Tibial artery (tissue), 4 donors: ENCODE data around the gene EXOC6B.
A peak's percentile ranks its signal among the peaks of the same experiment; 100 is the strongest.

Experiments
- DNase-seq, 2 donors: peaks; one replicate each; pipeline ENCODE4 v3.0.0-alpha.2; 2019
- H3K27ac ChIP-seq, 2 donors: fragments of 200-600 bp; sonication (generic) in 1 of 2; 1 replicate in 1 of 2; 2 replicates in 1 of 2; pipeline ENCODE4 v1.5.1; 2018 to 2019; ENCODE audit warnings: mild to moderate bottlenecking in 1 of 2
- H3K27me3 ChIP-seq, 2 donors: fragments of 200-600 bp; sonication (generic) in 1 of 2; one replicate each; pipeline versions ENCODE4 v1.5.1 to v1.6.0; 2016 to 2019
- H3K36me3 ChIP-seq, 3 donors: fragments of 200-600 bp; sonication (generic) in 2 of 3; one replicate each; pipeline ENCODE4 v1.5.1; 2016 to 2019; ENCODE audit warnings: mild to moderate bottlenecking in 2 of 3
- H3K4me1 ChIP-seq, 4 donors: fragments of 200-600 bp; sonication (generic) in 2 of 4; 1 replicate in 3 of 4; 2 replicates in 1 of 4; pipeline ENCODE4 v1.5.1; 2016 to 2019
- H3K4me3 ChIP-seq, 2 donors: fragments of 200-600 bp; sonication (generic) in 1 of 2; 1 replicate in 1 of 2; 2 replicates in 1 of 2; pipeline ENCODE4 v1.5.1; 2018 to 2019; ENCODE audit warnings: mild to moderate bottlenecking in 2 of 2
- H3K9me3 ChIP-seq, 3 donors: fragments of 200-600 bp; sonication (generic) in 1 of 3; one replicate each; pipeline ENCODE4 v1.5.1; 2016 to 2019
- intact Hi-C: fragments of 100-400 bp; cut with DNase I; formaldehyde crosslinking; loops from one replicate; pipeline ENCODE4 v1.15.0; 2023; ENCODE audit warnings: low total_unique reads
- TF ChIP-seq, protein P1 (sequence below), 2 experiments: fragments of 200-600 bp in 1 of 2; fragments of 450-650 bp in 1 of 2; IDR thresholded peaks; one replicate each; pipeline ENCODE4 v1.5.1; 2017 to 2019; ENCODE audit warnings: antibody characterized with exemption in 2 of 2, mild to moderate bottlenecking in 1 of 2, moderate library complexity in 1 of 2

EXOC6B gene

GRCh38 chr2:72130659-72131360 is 695.0 kb downstream of the EXOC6B start:
- Histone ChIP-seq H3K36me3 (no peaks in the 10 kb centered on the region), H3K27ac (no peak overlapping the region), H3K4me1 (peaks cover 0 to 4% (median 0%) of the 10 kb centered on the region in 4 donors), H3K4me3 (no peak overlapping the region), H3K9me3 (no peaks in the 10 kb centered on the region), H3K27me3 (peaks cover 0 to 13% of the 10 kb centered on the region in 2 donors)
- DNase-seq: peak in 1 of 2 donors; percentile 46
- intact Hi-C loops: no loop called here
- TF ChIP-seq, protein P1, sequence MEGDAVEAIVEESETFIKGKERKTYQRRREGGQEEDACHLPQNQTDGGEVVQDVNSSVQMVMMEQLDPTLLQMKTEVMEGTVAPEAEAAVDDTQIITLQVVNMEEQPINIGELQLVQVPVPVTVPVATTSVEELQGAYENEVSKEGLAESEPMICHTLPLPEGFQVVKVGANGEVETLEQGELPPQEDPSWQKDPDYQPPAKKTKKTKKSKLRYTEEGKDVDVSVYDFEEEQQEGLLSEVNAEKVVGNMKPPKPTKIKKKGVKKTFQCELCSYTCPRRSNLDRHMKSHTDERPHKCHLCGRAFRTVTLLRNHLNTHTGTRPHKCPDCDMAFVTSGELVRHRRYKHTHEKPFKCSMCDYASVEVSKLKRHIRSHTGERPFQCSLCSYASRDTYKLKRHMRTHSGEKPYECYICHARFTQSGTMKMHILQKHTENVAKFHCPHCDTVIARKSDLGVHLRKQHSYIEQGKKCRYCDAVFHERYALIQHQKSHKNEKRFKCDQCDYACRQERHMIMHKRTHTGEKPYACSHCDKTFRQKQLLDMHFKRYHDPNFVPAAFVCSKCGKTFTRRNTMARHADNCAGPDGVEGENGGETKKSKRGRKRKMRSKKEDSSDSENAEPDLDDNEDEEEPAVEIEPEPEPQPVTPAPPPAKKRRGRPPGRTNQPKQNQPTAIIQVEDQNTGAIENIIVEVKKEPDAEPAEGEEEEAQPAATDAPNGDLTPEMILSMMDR (IDR thresholded peaks at IDR 0.05): no peak

DNA sequence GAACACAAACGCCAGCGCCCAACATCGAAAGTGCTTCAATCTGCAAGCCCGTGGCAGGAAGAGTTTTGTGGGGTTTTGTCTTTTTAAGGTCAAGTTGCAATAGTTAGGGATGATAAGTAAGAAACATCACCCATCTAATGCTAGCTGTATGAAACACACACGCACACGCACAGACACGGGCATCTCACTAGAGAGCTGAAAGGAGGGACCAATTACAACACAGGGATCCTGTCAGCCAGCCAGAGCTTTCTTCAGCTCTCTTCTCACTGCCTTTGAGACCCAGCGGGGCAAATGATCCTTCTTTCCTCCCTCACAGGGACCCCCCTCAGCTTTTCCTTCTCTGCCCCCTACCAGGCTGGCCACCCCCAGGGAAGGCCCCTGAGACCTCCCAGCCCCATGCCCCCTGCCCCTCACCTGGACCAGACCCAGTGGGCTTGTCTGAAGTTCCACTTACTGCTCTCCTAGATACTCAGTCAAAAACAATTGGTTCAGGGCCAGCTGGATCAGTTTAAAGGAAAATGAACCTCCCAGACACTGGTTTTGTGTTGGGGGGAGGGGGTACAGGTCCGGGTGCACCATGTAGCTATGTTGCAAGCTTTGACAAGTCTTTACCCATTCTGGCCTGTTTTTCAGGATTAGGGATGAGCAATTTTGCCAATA is 696.0 kb downstream of the EXOC6B start:
- Histone ChIP-seq H3K9me3 (no peaks in the 10 kb centered on the region), H3K27me3 (peaks cover 0 to 13% of the 10 kb centered on the region in 2 donors), H3K36me3 (no peaks in the 10 kb centered on the region), H3K4me3 (no peak overlapping the region), H3K27ac (no peak overlapping the region), H3K4me1 (peaks cover 0 to 4% (median 0%) of the 10 kb centered on the region in 4 donors)
- intact Hi-C loops: no loop called here
- TF ChIP-seq, protein P1 (IDR thresholded peaks at IDR 0.05): no peak
- peak in 1 of 2 donors; percentile 45 for DNase-seq

- peaks cover 0 to 13% of the 10 kb centered on the region in 2 donors for H3K27me3 ChIP-seq
- DNase-seq: peak in 1 of 2 donors; percentile 51
- H3K4me1 ChIP-seq: peaks cover 0 to 4% (median 0%) of the 10 kb centered on the region in 4 donors
- no peaks in the 10 kb centered on the region for H3K36me3 ChIP-seq
- no peak overlapping the region for H3K4me3 ChIP-seq
- no peak overlapping the region for H3K27ac ChIP-seq
- no peaks in the 10 kb centered on the region for H3K9me3 ChIP-seq
- intact Hi-C loops: no loop called here
- TF ChIP-seq, protein P1 (IDR thresholded peaks at IDR 0.05): no peak
Observed at GRCh38 chr2:72128843-72129227, 697.0 kb downstream of the EXOC6B start.

GRCh38 chr2:72128059-72128842 is 697.6 kb downstream of the EXOC6B start:
- no peaks in the 10 kb centered on the region for H3K36me3 ChIP-seq
- no peaks in the 10 kb centered on the region for H3K9me3 ChIP-seq
- H3K27ac ChIP-seq: no peak overlapping the region
- peaks cover 0 to 13% of the 10 kb centered on the region in 2 donors for H3K27me3 ChIP-seq
- intact Hi-C loops: no loop called here
- no peak overlapping the region for H3K4me3 ChIP-seq
- peaks cover 0 to 4% (median 0%) of the 10 kb centered on the region in 4 donors for H3K4me1 ChIP-seq
- DNase-seq: peak in 1 of 2 donors; percentile 34
- TF ChIP-seq, protein P1 (IDR thresholded peaks at IDR 0.05): no peak

- Histone ChIP-seq H3K27me3 (peaks cover 0 to 13% of the 10 kb centered on the region in 2 donors), H3K4me1 (peaks cover 0 to 4% (median 0%) of the 10 kb centered on the region in 4 donors), H3K36me3 (no peaks in the 10 kb centered on the region), H3K9me3 (no peaks in the 10 kb centered on the region), H3K27ac (no peak overlapping the region), H3K4me3 (no peak overlapping the region)
- intact Hi-C loops: no loop called here
- TF ChIP-seq, protein P1 (IDR thresholded peaks at IDR 0.05): no peak
- peak in 1 of 2 donors; percentile 51 for DNase-seq
Observed at GRCh38 chr2:72127401-72128058, 698.3 kb downstream of the EXOC6B start.
